Measurements from ENCODE around the gene DMD.

Gene DMD

DNA sequence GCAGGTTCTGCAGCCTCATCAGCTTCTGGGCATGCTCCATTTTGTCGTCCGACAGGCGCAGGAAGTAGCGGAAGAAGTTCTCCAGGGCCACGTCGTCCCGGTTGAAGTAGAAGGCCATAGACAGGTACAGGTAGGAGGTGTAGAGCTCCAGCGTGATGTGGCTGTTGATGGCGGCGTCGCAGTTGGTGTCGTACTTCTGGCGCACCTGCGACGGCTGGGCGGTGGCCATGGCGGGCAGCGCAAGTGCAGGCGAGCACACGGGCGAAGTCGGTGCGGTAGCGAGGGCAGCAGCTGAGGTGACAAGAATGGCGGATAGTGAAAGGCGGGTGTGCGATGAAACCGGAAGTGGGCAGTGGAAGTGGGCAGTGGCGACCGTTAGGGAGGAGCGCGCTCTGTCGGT lies 2139.6 kb downstream of the DMD start, which contains the start of gene FTHL17:
Gene FTHL17, minus strand, starts transcription at position 317 of the 400 bp plus-strand sequence. Its CDS starts 88 bp downstream, at position 229.
- 85% methylated on average over 22 of the region's 33 CpGs for WGBS (ENCODE audit: insufficient coverage)
- no peaks in the 10 kb centered on the region for H3K36me3 ChIP-seq (ENCODE audit: control insufficient read depth in 4 of 4, insufficient read depth in 4 of 4, low read length in 3 of 4)
- H3K4me3 ChIP-seq (ENCODE audit: control insufficient read depth in 1 of 7, extremely low read depth in 1 of 7, insufficient read depth in 4 of 7, low read depth in 2 of 7, low read length in 6 of 7) = no peak within 1 kb of the TSS
- ChIA-PET POLR2A (no interaction called here), CTCF (interaction anchor here (0.6 kb wide), 1 partner anchor 323 kb away, joined by 3 read pairs; no protein-coding TSS in a partner anchor)
- peaks cover 0 to 7% (median 1%) of the 10 kb centered on the region in 5 experiments for H3K9me3 ChIP-seq (ENCODE audit: control extremely low read depth in 1 of 5, control insufficient read depth in 4 of 5, insufficient read depth in 2 of 5, low read depth in 1 of 5, low read length in 4 of 5)
- no peaks in the 10 kb centered on the region for H3K27me3 ChIP-seq (replicated peaks in 2 of 5; ENCODE audit: control insufficient read depth in 4 of 5, insufficient read depth in 5 of 5, low read length in 4 of 5)
- no peak within 1 kb of the TSS for H3K27ac ChIP-seq (ENCODE audit: insufficient read depth in 1 of 2, low read depth in 1 of 2, low read length in 2 of 2, poor library complexity in 1 of 2, severe bottlenecking in 2 of 2)
- H3K4me1 ChIP-seq (ENCODE audit: control extremely low read depth in 1 of 4, control insufficient read depth in 4 of 4, insufficient read depth in 4 of 4, low read length in 3 of 4) = peaks cover 0 to 3% (median 0%) of the 10 kb centered on the region in 4 experiments
- DNase-seq = no peak

DNA sequence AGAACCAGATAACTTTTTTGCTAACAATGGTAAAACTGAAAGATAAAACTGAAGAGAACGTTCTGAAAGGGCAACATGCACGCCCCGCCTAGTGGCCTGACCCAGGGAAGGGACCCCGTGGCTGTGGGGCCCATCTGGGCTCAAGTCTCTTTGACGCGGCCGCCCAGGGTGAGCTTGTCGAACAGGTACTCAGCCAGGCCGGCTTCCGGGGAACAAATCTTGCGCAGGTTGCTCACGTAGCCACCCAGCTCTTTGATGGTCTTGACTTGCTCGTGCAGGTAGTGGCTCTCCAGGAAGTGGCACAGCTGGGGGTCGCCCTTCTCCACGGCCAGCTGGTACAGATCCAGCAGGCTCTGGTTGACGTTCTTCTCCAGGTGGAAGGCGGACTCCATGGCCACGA lies 2140.1 kb downstream of the DMD start:
- CTCF ChIA-PET = interaction anchor here (0.6 kb wide), 1 partner anchor 324 kb away, joined by 3 read pairs; no protein-coding TSS in a partner anchor
- WGBS (ENCODE audit: insufficient coverage) = 93% methylated on average over 18 of the region's 18 CpGs
- H3K27me3 ChIP-seq (replicated peaks in 2 of 5; ENCODE audit: control insufficient read depth in 4 of 5, insufficient read depth in 5 of 5, low read length in 4 of 5) = no peaks in the 10 kb centered on the region
- H3K4me1 ChIP-seq (ENCODE audit: control extremely low read depth in 1 of 4, control insufficient read depth in 4 of 4, insufficient read depth in 4 of 4, low read length in 3 of 4) = peaks cover 0 to 3% (median 0%) of the 10 kb centered on the region in 4 experiments
- POLR2A ChIA-PET = no interaction called here
- H3K9me3 ChIP-seq (ENCODE audit: control extremely low read depth in 1 of 5, control insufficient read depth in 4 of 5, insufficient read depth in 2 of 5, low read depth in 1 of 5, low read length in 4 of 5) = peaks cover 0 to 6% (median 1%) of the 10 kb centered on the region in 5 experiments
- H3K36me3 ChIP-seq (ENCODE audit: control insufficient read depth in 4 of 4, insufficient read depth in 4 of 4, low read length in 3 of 4) = no peaks in the 10 kb centered on the region
- no peak for DNase-seq
- no peak overlapping the region for H3K4me3 ChIP-seq (ENCODE audit: control insufficient read depth in 1 of 7, extremely low read depth in 1 of 7, insufficient read depth in 4 of 7, low read depth in 2 of 7, low read length in 6 of 7)
- H3K27ac ChIP-seq (ENCODE audit: insufficient read depth in 1 of 2, low read depth in 1 of 2, low read length in 2 of 2, poor library complexity in 1 of 2, severe bottlenecking in 2 of 2) = no peak overlapping the region

DNA sequence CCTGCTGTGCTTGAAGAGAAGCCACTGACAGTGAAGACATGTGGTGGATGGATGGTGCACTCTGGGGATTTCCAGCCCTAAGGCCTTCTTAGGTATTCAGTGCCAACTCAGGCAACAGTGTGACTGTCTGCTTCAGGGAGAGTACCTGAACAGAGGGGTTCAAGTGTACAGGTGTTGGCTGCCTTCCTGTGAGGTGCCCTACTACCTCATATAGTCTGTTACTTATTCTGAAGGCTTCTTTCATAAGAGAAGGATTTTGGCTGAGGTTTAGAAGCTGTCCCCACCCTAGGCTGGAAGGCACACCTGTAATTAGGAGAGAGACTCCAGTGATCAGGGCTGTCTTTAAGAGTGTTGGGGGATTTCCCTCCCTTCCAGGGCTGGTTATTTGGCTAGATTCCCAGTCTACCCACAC lies 2141.3 kb downstream of the DMD start:
- Histone ChIP-seq H3K27me3 (replicated peaks in 2 of 5; ENCODE audit: control insufficient read depth in 4 of 5, insufficient read depth in 5 of 5, low read length in 4 of 5) (no peaks in the 10 kb centered on the region), H3K9me3 (ENCODE audit: control extremely low read depth in 1 of 5, control insufficient read depth in 4 of 5, insufficient read depth in 2 of 5, low read depth in 1 of 5, low read length in 4 of 5) (peaks cover 0 to 5% (median 1%) of the 10 kb centered on the region in 5 experiments), H3K4me1 (ENCODE audit: control extremely low read depth in 1 of 4, control insufficient read depth in 4 of 4, insufficient read depth in 4 of 4, low read length in 3 of 4) (peaks cover 0 to 3% (median 0%) of the 10 kb centered on the region in 4 experiments), H3K4me3 (ENCODE audit: control insufficient read depth in 1 of 7, extremely low read depth in 1 of 7, insufficient read depth in 4 of 7, low read depth in 2 of 7, low read length in 6 of 7) (no peak overlapping the region), H3K27ac (ENCODE audit: insufficient read depth in 1 of 2, low read depth in 1 of 2, low read length in 2 of 2, poor library complexity in 1 of 2, severe bottlenecking in 2 of 2) (no peak overlapping the region), H3K36me3 (ENCODE audit: control insufficient read depth in 4 of 4, insufficient read depth in 4 of 4, low read length in 3 of 4) (no peaks in the 10 kb centered on the region)
- ChIA-PET POLR2A (no interaction called here), CTCF (no interaction called here)
- peak in 2 of 3 donors; percentile 26 to 33 for DNase-seq
